NCI-H2196 (cell line): ENCODE results near the gene CHADL.
"Not testable (repeated sequence)": the region's sequence is repeated elsewhere in the genome, so short reads cannot be mapped to it uniquely, and the experiment has no call there.

Experiments used
- DNase-seq: peaks from one replicate; lab custom pipeline; 2025; ENCODE audit not compliant: unreplicated experiment; lab: John Stamatoyannopoulos, UW

CHADL gene

GRCh38 chr22:41184679-41185078 is 56.1 kb downstream of the CHADL start:
- no peak for DNase-seq

GRCh38 chr22:41181349-41182241 is 59.1 kb downstream of the CHADL start:
- DNase-seq, result no peak

- no peak for DNase-seq
These were observed 59.8 kb downstream of the CHADL start for GRCh38 chr22:41180926-41181325.

GRCh38 chr22:41180362-41180761 is 60.4 kb downstream of the CHADL start:
- not testable (repeated sequence) for DNase-seq
